CD14-positive monocyte (primary cell): ENCODE data around the gene NUAK1. TPM values are rescaled to one million over a fixed set of nuclear protein-coding genes. Genes with fewer than 3 reads are reported as not detected.

Source experiments
- DNase-seq, 3 donors: peaks; one replicate each; pipeline ENCODE4 v3.0.0-alpha.2; 2011 to 2022
- H2AFZ ChIP-seq: 2 replicates; pipeline ENCODE4 v1.6.0; 2012; ENCODE audit warnings: mild to moderate bottlenecking, low read depth, low read length, inconsistent platforms; ENCODE audit not compliant: insufficient read depth, poor library complexity, severe bottlenecking
- H3K27ac ChIP-seq, 2 donors: 1 replicate in 1 of 2; 2 replicates in 1 of 2; pipeline ENCODE4 v1.5.1; 2012 to 2013; ENCODE audit warnings: low read length in 2 of 2, control low read depth in 1 of 2, inconsistent platforms in 1 of 2, low read depth in 1 of 2, mild to moderate bottlenecking in 1 of 2
- H3K27me3 ChIP-seq, 2 donors: one replicate each; pipeline versions ENCODE4 v1.6.0 to v1.6.1; 2011 to 2013; ENCODE audit warnings: low read length in 2 of 2; ENCODE audit not compliant: control insufficient read depth in 2 of 2, insufficient read depth in 2 of 2
- H3K36me3 ChIP-seq, 2 donors: replicated peaks in 1 of 2; 1 replicate in 1 of 2; 2 replicates in 1 of 2; pipeline versions ENCODE4 v1.5.1 to v1.6.1; 2012 to 2013; ENCODE audit warnings: low read length in 2 of 2, control low read depth in 1 of 2, inconsistent platforms in 1 of 2, mild to moderate bottlenecking in 1 of 2; ENCODE audit not compliant: insufficient read depth in 2 of 2, control insufficient read depth in 1 of 2
- H3K4me1 ChIP-seq, 2 donors: 1 replicate in 1 of 2; 2 replicates in 1 of 2; pipeline versions ENCODE4 v1.5.1 to v1.6.1; 2012 to 2013; ENCODE audit warnings: low read length in 2 of 2, control low read depth in 1 of 2, inconsistent platforms in 1 of 2, mild to moderate bottlenecking in 1 of 2, moderate library complexity in 1 of 2; ENCODE audit not compliant: insufficient read depth in 2 of 2, control insufficient read depth in 1 of 2
- H3K4me2 ChIP-seq: replicated peaks from 2 replicates; pipeline ENCODE3; 2012; ENCODE audit warnings: low read length, moderate library complexity, mild to moderate bottlenecking; ENCODE audit not compliant: poor library complexity, severe bottlenecking; ENCODE audit errors: extremely low read depth
- H3K4me3 ChIP-seq, 3 experiments: fragments of 200-600 bp in 1 of 3; sonication (generic) in 1 of 3; replicated peaks in 1 of 3; 1 replicate in 2 of 3; 2 replicates in 1 of 3; pipeline ENCODE4 v1.5.1; 2011 to 2013; ENCODE audit warnings: low read length in 3 of 3, mild to moderate bottlenecking in 3 of 3, control low read depth in 2 of 3, low read depth in 2 of 3, inconsistent platforms in 1 of 3, moderate library complexity in 1 of 3
- H3K79me2 ChIP-seq: 2 replicates; pipeline ENCODE4 v1.6.0; 2012; ENCODE audit warnings: mild to moderate bottlenecking, control low read depth, inconsistent platforms, low read length, moderate library complexity; ENCODE audit not compliant: insufficient read depth
- H3K9ac ChIP-seq: 2 replicates; pipeline ENCODE4 v1.6.0; 2017; ENCODE audit warnings: low read length, mild to moderate bottlenecking; ENCODE audit not compliant: insufficient read depth, poor library complexity, severe bottlenecking
- H3K9me3 ChIP-seq, 2 donors: replicated peaks in 1 of 2; 1 replicate in 1 of 2; 2 replicates in 1 of 2; pipeline versions ENCODE4 v1.5.1 to v1.6.1; 2012 to 2013; ENCODE audit warnings: low read length in 2 of 2, control low read depth in 1 of 2; ENCODE audit not compliant: control insufficient read depth in 1 of 2, insufficient read depth in 1 of 2
- H4K20me1 ChIP-seq: 2 replicates; pipeline ENCODE4 v1.6.0; 2012; ENCODE audit warnings: mild to moderate bottlenecking, low read length, control low read depth, moderate library complexity; ENCODE audit not compliant: insufficient read depth
- H3K27ac Mint-ChIP-seq, 7 donors: one replicate each; pipeline ENCODE4 v1.8.0; 2020; ENCODE audit warnings: mild to moderate bottlenecking in 7 of 7, mixed read lengths in 7 of 7, moderate library complexity in 6 of 7, inconsistent platforms in 2 of 7
- H3K27me3 Mint-ChIP-seq, 3 donors: one replicate each; pipeline ENCODE4 v1.8.0; 2021 to 2022; ENCODE audit warnings: low read depth in 3 of 3, mild to moderate bottlenecking in 3 of 3, mixed read lengths in 3 of 3, moderate library complexity in 3 of 3, inconsistent platforms in 1 of 3
- H3K36me3 Mint-ChIP-seq, 2 donors: one replicate each; pipeline ENCODE4 v1.8.0; 2020; ENCODE audit warnings: mixed read lengths in 2 of 2, inconsistent platforms in 1 of 2, mild to moderate bottlenecking in 1 of 2
- H3K4me1 Mint-ChIP-seq: one replicate; pipeline ENCODE4 v1.8.0; 2020; ENCODE audit warnings: mild to moderate bottlenecking, mixed read lengths
- H3K4me3 Mint-ChIP-seq, 2 donors: one replicate each; pipeline ENCODE4 v1.8.0; 2020; ENCODE audit warnings: mild to moderate bottlenecking in 2 of 2, mixed read lengths in 2 of 2, moderate library complexity in 1 of 2
- H3K9me3 Mint-ChIP-seq, 7 donors: one replicate each; pipeline ENCODE4 v1.8.0; 2020 to 2022; ENCODE audit warnings: mixed read lengths in 7 of 7, mild to moderate bottlenecking in 6 of 7, moderate library complexity in 6 of 7, inconsistent platforms in 2 of 7
- WGBS: methylation state at CpG from one replicate; pipeline ENCODE4 v1.1.5; 2013; ENCODE audit warnings: missing lambda C conversion rate; ENCODE audit not compliant: insufficient coverage; 5-methylcytosine and 5-hydroxymethylcytosine counted together
- intact Hi-C, 2 donors: fragments of 100-400 bp; cut with micrococcal nuclease; formaldehyde crosslinking; loops; one replicate each; pipeline versions ENCODE4 v1.15.0 to v1.15.1; 2023
- polyA plus RNA-seq, 3 donors: library from polyadenylated mRNA; depleted of rRNA in 1 of 3; unstranded in 2 of 3; stranded (reverse) in 1 of 3; fragments of 300-500 nt in 2 of 3; fragments of >200 nt in 1 of 3; fragmentation: Illumina TruSeq in 2 of 3; gene quantifications; 1 replicate in 2 of 3; 2 replicates in 1 of 3; pipeline ENCODE4 v1.2.3, GENCODE V29; 2012 to 2021
- TF ChIP-seq, protein P1 (sequence below): fragments of 200-600 bp; IDR thresholded peaks from one replicate; pipeline ENCODE4 v1.8.0; 2022; ENCODE audit warnings: antibody characterized with exemption, mild to moderate bottlenecking

NUAK1 gene
- polyA plus RNA-seq, 3 donors: not detected

DNA sequence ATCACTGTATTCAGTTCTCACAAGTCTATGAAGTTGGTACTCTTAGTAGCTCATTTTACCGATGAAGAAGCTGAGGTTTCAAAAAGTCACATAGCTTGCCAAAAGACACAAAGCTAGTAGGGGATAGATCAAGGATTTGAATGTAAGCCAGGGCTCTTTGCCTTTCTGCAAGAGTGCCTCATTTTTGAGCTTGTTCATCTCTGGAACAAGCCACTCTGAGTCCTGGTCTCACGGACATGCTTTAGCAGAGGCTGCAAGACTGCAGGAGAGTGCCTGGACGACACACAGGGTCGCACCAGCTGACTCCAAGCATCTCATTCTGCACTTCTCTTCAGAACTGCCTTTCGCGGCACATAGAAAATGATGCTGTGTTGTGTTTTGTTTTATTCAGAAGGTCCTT lies 3.7 kb downstream of the NUAK1 start:
- no peak overlapping the region for H3K4me3 ChIP-seq
- H3K27ac Mint-ChIP-seq: no peak overlapping the region
- 86% methylated on average over 2 of the region's 6 CpGs for WGBS
- H3K9me3 Mint-ChIP-seq: peaks cover 0 to 5% (median 0%) of the 10 kb centered on the region in 7 donors
- intact Hi-C loops: loop anchor here (1.0 to 10.0 kb wide), 2 partner anchors 430 to 715 kb away; no protein-coding TSS in a partner anchor
- H3K4me2 ChIP-seq: no peak overlapping the region
- no peak overlapping the region for H3K9ac ChIP-seq
- H3K36me3 ChIP-seq: no peaks in the 10 kb centered on the region
- peaks cover 47 to 66% (median 50%) of the 10 kb centered on the region in 3 donors for H3K27me3 Mint-ChIP-seq
- H3K4me1 ChIP-seq: peaks cover 7 to 19% of the 10 kb centered on the region in 2 donors
- H3K27ac ChIP-seq: no peak overlapping the region
- no peak overlapping the region for H2AFZ ChIP-seq
- H3K79me2 ChIP-seq: no peaks in the 10 kb centered on the region
- H3K27me3 ChIP-seq: peaks cover 41 to 42% of the 10 kb centered on the region in 2 donors
- DNase-seq: no peak
- H3K4me3 Mint-ChIP-seq: peak overlapping the region in 1 of 2 donors; percentile 50
- H3K4me1 Mint-ChIP-seq: peaks cover 5% of the 10 kb centered on the region
- no peaks in the 10 kb centered on the region for H4K20me1 ChIP-seq
- peaks cover 0 to 17% of the 10 kb centered on the region in 2 donors for H3K9me3 ChIP-seq
- no peaks in the 10 kb centered on the region for H3K36me3 Mint-ChIP-seq
- TF ChIP-seq, protein P1, sequence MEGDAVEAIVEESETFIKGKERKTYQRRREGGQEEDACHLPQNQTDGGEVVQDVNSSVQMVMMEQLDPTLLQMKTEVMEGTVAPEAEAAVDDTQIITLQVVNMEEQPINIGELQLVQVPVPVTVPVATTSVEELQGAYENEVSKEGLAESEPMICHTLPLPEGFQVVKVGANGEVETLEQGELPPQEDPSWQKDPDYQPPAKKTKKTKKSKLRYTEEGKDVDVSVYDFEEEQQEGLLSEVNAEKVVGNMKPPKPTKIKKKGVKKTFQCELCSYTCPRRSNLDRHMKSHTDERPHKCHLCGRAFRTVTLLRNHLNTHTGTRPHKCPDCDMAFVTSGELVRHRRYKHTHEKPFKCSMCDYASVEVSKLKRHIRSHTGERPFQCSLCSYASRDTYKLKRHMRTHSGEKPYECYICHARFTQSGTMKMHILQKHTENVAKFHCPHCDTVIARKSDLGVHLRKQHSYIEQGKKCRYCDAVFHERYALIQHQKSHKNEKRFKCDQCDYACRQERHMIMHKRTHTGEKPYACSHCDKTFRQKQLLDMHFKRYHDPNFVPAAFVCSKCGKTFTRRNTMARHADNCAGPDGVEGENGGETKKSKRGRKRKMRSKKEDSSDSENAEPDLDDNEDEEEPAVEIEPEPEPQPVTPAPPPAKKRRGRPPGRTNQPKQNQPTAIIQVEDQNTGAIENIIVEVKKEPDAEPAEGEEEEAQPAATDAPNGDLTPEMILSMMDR: no peak

DNA sequence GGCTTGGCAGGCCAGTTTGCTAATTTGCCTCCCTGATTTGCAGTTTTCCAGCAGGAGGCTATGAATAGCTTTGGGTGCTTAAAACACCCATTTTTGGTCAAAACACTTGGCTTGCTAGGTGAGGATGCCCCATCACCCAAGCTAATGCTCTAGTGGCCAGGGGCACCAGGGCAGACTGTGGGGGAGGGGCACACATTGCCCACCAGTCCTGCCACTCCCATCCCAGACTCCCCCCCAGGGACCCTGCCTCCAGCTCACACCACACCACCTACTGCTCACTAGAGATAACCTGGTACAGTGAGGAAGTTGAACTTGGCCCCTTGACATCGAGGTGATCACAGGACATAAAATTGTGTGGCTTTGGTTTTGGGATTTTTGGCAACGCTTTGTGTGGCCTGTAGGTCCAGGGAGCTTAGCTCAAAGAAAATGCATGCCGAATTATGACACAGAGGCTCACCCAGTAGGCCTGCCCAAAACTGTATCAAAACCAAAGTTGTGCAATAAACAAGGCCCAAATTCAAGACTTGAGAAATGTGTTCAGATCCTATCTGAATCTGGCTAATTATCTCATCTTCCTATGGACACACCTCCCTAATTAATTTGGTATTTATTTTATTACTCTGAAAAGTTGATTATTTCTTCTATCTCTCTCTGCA lies 4.3 kb downstream of the NUAK1 start:
- Mint-ChIP-seq H3K36me3 (no peaks in the 10 kb centered on the region), H3K9me3 (peaks cover 0 to 3% (median 0%) of the 10 kb centered on the region in 7 donors), H3K4me3 (no peak overlapping the region), H3K27ac (no peak overlapping the region), H3K27me3 (peaks cover 42 to 65% (median 46%) of the 10 kb centered on the region in 3 donors), H3K4me1 (peaks cover 3% of the 10 kb centered on the region)
- no peaks in the 10 kb centered on the region for H3K36me3 ChIP-seq
- H2AFZ ChIP-seq: no peak overlapping the region
- TF ChIP-seq, protein P1: no peak
- WGBS: 55% methylated on average over 3 of the region's 3 CpGs
- no peaks in the 10 kb centered on the region for H3K79me2 ChIP-seq
- no peak for DNase-seq
- H3K27me3 ChIP-seq: peaks cover 35 to 36% of the 10 kb centered on the region in 2 donors
- no peak overlapping the region for H3K27ac ChIP-seq
- H4K20me1 ChIP-seq: no peaks in the 10 kb centered on the region
- peaks cover 0 to 13% of the 10 kb centered on the region in 2 donors for H3K9me3 ChIP-seq
- no peak overlapping the region for H3K4me3 ChIP-seq
- no peak overlapping the region for H3K4me2 ChIP-seq
- no peak overlapping the region for H3K9ac ChIP-seq
- intact Hi-C loops: loop anchor here in 1 of 2 donors (10.0 kb wide), 1 partner anchor 430 kb away; no protein-coding TSS in a partner anchor
- H3K4me1 ChIP-seq: peaks cover under 1 to 13% of the 10 kb centered on the region in 2 donors
